ENCODE data around the gene SMIM28. TPM values are rescaled to one million over a fixed set of nuclear protein-coding genes. Genes with fewer than 3 reads are reported as not detected.
A peak's percentile ranks its signal among the peaks of the same experiment; 100 is the strongest.

The SMIM28 gene
- total RNA-seq, 1 donor from 2014 or later: not detected

DNA sequence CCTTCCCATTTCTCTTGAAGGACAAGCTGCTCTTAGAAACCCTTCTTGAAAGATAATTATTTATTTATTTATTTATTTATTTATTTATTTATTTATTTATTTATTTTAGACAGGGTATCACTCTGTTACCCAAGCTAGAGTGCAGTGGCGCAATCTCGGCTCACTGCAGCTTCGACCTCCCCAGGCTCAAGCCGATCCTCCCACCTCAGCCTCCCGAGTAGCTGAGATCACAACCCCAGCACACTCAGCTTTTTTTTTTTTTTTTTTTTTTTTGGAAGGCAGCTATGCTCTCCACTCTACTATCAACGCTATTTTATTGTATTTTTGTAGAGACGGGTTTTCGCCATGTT, 25.1 kb downstream of the SMIM28 start:
- ATAC-seq (ENCODE audit: poor library complexity): no peak
- DNase-seq: no peak
- intact Hi-C loops (cut with DNase I): loop anchor here (10.0 kb wide), 2 partner anchors 108 to 288 kb away; no protein-coding TSS in a partner anchor

DNA sequence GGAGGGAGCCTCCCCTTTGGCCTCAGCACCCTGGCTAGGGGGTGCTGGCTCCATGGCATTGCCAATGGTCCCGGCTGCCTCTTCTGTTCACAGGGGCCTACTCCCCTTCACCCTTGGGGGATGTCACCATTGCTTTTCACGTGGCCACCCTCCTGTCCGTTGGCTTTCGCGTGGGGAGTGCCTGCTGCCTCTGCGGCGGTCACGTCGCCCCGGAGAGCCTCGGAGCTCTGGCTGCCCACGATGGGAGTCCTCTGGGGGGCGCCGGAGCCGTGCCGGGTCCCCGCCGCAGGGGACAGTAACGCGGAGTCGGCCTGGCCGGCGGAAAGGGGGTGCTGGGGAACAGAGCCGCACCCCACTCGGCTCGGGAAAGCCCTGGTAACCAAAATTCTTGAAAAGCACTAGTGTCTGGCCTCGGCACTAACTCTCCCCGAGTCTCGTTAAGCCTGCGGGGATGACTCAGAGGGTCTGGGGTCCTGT, 25.7 kb downstream of the SMIM28 start:
- peak; percentile 72 for DNase-seq
- intact Hi-C loops (cut with DNase I): loop anchor here (10.0 kb wide), 2 partner anchors 109 to 289 kb away; no protein-coding TSS in a partner anchor

DNA sequence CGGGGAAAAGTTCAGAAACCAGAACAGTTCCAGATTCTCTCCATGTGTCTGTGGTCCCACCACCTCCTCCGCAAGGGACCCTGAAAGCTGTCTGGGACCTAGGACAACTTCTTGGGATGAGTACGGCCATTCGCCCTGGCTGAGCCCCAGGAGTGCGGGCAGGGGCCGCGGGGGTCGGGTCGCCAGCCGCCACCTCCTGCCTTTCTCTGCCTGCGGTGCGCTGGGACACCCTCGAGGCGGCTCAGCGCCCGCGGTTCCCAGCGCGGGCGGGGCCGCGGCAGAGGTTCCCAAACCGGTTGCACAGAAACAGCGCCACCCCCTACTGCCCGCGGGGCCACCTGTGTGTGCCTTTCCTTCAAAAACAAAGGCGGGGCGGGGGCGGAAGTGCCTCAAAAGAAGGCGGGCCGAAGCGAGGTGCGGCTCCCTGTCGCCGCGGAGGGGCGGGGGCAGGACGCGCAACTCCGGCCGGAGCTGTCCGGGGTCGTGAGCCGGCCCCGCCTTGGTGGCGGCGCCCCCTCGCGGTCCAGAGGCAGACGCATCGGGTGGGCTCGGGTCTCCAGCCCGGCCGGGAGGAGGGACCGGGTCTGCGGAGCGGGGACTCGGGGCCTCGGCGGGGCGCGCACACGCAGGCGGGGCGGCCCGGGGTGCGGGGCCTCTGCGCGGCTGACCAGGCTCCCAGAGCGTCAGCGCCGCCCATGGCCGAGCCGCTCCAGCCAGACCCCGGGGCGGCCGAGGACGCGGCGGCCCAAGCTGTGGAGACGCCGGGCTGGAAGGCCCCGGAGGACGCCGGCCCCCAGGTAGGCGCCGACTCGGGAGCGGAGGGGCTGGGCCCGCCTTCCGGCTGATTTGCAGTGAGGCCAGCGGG, 26.3 kb downstream of the SMIM28 start, which contains the start of gene HEBP2:
Gene HEBP2, plus strand, starts transcription at position 423 of the 865 bp plus-strand sequence. Its CDS starts 273 bp downstream, at position 696.
- DNase-seq (peak; percentile 96), ATAC-seq (ENCODE audit: poor library complexity) (peak; percentile 96)
- intact Hi-C loops (cut with DNase I): loop anchor here (10.0 kb wide), 2 partner anchors 109 to 289 kb away; no protein-coding TSS in a partner anchor

More for the DNA sequence above, 25.7 kb downstream of the SMIM28 start:
- ATAC-seq (ENCODE audit: poor library complexity): peak; percentile 55

DNA sequence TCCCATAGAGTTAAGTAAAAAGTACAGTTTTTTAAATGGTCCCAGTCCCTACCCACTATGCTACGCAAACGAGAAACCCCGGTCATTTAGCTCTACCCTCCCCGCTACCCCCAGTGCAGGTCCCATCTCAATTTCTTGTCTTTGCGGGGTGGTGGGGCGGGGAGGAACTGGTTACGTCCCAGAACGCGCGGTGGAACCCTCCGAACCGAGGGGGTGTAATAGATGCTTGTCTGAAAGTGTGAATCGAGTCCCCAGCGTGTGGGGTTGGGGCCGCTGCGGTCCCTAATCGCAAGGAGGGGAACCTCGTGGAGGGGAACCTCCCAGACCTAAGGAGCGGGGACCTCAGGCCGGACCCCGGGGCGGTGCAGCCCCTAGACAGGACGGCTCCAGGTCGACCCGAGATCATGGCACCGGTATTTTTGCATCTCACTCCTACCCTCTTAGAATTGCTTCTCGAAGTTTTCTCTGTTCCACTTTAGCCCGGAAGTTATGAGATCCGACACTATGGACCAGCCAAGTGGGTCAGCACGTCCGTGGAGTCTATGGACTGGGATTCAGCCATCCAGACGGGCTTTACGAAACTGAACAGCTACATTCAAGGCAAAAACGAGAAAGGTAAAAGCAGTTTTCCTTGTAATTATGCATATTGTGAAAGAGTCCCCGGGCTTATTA, 27.1 kb downstream of the SMIM28 start:
- DNase-seq: peak; percentile 50
- ATAC-seq (ENCODE audit: poor library complexity): peak; percentile 4
- intact Hi-C loops (cut with DNase I): loop anchor here (10.0 kb wide), 2 partner anchors 110 to 290 kb away; no protein-coding TSS in a partner anchor

DNA sequence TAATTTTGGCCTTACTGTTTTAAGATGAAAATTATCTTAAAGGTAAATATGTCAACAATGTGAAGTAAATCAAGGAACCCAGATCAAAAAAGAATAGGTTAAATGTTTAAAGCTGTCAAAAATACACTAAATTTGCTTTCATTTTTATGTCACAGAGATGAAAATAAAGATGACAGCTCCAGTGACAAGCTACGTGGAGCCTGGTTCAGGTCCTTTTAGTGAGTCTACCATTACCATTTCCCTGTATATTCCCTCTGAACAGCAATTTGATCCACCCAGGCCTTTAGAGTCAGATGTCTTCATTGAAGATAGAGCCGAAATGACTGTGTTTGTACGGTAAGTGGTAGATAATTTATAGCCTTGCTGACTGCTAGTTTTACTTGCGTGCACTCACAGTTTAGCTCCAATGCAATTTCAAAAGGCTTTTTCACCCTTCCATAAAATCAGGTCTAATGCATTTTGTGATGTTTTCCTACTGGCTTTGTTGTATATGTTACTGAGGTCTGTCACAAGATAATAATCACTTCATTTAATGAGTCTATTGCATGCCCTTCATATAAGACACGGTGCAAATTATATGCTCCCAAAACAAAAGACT, 28.2 kb downstream of the SMIM28 start:
- ATAC-seq (ENCODE audit: poor library complexity) (no peak), DNase-seq (no peak)
- intact Hi-C loops (cut with DNase I): loop anchor here (10.0 kb wide), 2 partner anchors 111 to 291 kb away; no protein-coding TSS in a partner anchor

DNA sequence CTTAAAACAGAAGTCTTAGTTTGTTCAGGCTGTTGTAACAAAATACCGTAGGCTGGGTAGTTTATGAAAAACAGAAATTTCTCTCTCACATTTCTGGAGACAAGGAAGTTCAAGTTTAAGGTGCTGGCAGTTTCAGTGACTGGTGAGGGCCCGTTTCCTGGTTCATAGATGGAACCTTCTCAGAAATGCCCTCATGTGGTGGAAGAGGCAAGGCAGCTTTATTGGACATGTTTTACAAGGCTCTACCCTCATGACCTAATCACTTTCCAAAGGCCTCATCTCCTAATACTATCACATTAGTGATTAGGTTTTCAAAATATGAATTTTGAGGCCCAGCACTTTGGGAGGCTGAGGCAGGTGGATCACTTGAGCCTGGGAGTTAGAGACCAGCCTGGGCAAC, 28.7 kb downstream of the SMIM28 start:
- no peak for DNase-seq
- ATAC-seq (ENCODE audit: poor library complexity): no peak
- intact Hi-C loops (cut with DNase I): loop anchor here (10.0 kb wide), 2 partner anchors 112 to 292 kb away; no protein-coding TSS in a partner anchor

DNA sequence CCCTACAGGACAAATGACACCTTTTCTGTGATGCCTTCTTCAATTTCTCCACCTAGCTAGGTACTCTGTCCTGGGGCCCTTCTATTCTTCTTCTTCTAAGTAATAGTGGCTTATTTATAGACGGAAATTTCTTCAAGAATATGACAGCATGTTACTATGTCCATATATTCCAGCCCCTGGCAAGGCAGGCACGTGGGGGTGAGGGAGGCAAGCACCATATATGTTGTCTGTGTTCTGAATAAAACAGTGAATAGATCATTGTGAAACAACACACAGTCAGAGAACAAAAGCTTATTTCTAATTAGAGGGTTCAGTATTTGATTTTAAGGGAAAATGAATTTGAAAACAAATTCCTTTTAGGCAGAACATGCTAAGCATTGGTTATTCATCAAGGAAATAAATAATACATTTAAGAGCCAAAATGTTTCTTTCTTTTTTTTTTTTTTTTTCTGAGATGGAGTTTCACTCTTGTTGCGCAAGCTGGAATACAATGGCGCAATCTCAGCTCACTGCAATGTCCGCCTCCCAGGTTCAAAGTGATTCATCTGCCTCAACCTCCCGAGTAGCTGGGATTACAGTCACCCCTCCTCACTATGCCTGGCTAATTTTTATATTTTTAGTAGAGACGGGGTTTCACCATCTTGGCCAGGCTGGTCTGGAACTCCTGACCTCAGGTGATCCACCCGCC, 32.5 kb downstream of the SMIM28 start:
- no peak for DNase-seq
- no peak for ATAC-seq (ENCODE audit: poor library complexity)
- intact Hi-C loops (cut with DNase I): no loop called here

DNA sequence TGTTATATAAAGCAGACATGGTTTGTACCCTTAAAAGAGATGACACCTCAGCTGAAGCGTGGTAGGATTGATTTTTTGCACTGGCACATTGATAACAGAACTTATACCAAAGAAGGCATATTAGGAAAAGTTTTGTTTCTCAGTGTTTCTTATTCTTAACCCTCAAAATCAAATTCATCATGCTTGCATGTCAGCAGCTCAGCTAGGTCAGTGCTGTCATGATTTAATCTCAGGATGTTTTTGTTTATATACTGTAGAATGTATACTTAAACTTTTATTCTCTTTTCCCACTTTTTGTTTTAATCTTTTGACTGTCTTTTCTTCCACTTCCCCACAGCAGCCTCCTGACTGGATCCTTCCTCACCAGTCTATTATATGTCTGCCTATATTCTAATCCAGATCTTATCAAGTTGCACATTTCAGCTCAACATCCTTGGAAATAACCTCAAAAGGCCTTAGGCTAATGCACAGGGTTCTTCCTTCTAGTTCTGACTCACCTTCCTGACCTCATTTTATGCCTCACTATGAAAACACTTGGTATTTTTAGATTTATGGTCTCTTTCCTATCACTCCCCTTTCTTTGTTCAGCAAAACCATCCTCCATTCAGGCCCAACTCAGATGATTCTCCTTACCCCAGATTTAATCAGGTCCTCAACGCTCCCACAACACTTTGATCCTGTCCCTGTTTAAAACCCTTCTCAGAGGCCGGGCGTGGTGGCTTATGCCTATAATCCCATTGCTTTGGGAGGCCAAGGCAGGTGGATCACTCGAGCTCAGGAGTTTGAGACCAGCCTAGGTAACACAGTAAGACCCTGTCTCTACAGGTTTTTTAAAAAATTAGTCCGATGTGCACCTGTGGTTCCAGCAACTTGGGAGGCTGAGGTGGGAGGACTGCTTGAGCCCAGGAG, 33.5 kb downstream of the SMIM28 start:
- DNase-seq: no peak
- ATAC-seq (ENCODE audit: poor library complexity): no peak
- intact Hi-C loops (cut with DNase I): no loop called here

DNA sequence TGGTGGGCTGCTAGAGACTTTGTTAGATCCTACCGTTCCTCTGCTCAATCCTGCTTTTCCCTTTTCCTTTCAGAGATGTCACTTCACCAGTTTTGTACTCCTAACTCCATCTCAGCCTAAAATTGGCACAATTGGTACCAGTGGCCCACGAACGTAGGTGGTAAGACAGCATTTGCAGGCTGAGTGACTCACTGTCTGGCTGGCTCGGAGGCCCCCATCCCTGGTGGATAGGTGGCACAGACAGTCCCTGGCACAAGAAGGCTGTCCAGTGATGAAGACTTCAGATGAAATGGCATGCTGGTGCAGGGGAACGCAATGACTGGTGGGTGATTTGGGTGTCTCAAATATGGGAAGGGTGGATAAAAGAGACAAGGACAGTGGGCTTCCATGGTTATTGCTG, 37.4 kb downstream of the SMIM28 start:
- DNase-seq: no peak
- no peak for ATAC-seq (ENCODE audit: poor library complexity)
- intact Hi-C loops (cut with DNase I): no loop called here

DNA sequence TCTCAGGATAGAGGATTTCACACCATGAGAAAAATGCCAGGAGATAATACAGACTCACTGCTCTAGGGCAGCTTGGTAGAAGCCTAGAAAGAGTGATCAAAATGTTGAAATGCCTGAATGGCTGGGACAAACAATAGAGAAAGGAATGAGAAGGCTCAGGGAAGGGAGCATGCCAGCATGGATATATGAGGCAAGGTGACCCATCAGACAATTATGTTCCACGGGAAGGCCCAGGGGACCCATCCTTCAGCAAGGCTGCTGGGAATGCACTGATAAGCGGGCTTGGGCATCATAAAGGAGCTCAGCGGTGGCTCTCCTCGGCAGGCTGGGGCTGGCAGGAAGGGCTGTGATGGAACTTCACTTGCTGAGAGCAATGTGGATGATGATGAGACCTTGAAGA, 38.5 kb downstream of the SMIM28 start:
- ATAC-seq (ENCODE audit: poor library complexity) (no peak), DNase-seq (no peak)
- intact Hi-C loops (cut with DNase I): no loop called here

DNA sequence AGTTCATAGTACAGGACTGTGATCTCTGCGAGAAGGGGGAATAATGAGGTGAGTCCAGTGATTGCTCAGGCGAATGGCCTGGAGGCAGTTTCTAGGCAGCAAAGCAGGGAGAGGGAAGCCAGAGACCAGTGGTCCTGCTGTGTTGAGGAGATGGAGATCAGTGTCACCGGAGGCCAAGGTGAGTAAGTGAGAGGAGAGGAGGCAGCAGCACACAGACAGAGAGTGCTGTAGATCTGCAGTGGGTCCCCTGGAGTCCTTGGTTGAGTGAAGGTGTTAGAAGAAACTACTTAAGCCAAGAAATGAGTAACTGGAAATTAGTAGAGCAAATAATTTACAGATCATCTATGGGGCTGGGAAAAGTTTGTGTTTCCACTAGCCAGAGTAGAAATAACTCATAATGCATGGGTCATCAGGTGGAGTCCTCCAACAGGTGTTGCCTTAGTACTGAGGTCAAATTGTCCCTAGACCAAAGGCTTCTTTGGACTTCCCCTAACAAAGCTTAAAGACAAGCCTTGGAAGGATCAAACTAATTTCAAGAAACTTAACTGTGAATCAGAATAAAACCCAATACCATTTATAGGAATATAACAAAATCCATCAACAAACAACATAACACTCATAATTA, 39.9 kb downstream of the SMIM28 start:
- DNase-seq (no peak), ATAC-seq (ENCODE audit: poor library complexity) (no peak)
- intact Hi-C loops (cut with DNase I): no loop called here

DNA sequence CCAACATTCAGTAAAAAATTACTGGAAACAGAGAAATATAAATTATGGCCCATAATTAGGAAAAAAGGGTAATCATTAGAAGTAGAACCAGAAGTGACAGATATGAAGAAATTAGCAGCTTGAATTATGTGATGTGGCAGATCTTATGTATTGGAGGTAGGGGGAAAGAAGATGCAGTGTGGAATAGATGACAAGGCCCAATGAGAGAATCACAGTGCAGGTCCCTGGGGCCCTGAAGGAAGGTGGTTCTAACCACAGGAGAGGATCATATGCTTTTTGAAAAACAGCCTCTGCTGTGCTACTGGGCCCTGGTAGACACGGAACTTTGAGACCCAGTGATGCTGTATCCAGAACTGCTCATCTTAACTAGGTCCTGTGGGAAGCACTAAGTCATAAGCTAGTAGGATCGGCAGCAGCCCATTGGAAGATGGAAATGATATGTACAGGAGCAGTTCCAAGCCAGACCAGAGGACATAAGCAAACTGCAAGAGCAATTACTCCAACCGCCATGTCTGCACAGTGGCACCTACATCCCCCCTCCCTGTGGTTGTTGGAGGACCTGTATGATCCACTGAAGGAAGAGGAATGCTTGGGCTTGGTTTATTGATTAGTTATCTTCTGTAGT, 40.5 kb downstream of the SMIM28 start:
- ATAC-seq (ENCODE audit: poor library complexity) (no peak), DNase-seq (no peak)
- intact Hi-C loops (cut with DNase I): no loop called here

DNA sequence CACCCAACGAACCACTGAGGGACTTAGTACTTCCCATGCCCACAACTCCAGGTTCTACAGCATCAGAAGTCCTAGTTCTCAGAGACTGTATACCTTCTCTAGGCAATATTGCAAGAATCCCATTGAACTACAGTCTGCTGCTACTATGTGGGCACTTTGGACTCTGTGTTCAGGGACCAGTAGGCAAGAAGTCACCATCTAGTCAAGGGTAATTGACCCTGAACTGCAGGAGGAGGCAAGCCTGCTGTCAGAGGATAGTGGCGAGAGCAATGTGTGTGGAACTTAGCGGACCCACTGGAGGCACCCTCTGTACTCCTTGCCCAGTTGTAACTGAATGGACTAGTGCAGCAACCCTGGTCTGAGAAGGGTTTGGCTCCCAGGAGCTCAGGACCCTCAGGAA, 42.1 kb downstream of the SMIM28 start:
- intact Hi-C loops (cut with DNase I): loop anchor here (10.0 kb wide), 1 partner anchor 345 kb away; no protein-coding TSS in a partner anchor

DNA sequence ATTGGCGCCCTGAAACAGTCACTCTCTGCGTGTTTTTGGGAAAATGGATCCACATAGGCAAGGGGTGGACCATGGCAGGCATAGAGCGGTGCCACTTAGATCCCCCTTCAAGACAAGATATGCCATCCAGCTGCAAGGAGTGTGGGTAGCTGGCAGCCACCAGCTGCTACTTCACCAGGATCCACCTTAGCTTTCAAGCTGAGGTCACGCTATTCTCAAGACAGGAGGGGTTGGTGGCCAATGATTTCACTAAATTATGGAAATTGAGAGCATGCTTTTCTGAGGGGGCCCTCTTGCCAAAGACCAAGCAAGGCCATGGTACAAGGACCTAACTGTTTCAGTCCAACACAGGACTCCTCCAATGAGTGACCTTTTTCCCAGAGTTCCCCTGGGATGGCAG, 42.7 kb downstream of the SMIM28 start:
- ATAC-seq (ENCODE audit: poor library complexity) (no peak), DNase-seq (no peak)
- intact Hi-C loops (cut with DNase I): loop anchor here (10.0 kb wide), 1 partner anchor 344 kb away; no protein-coding TSS in a partner anchor

More for the DNA sequence above, 42.1 kb downstream of the SMIM28 start:
- DNase-seq: no peak
- no peak for ATAC-seq (ENCODE audit: poor library complexity)

DNA sequence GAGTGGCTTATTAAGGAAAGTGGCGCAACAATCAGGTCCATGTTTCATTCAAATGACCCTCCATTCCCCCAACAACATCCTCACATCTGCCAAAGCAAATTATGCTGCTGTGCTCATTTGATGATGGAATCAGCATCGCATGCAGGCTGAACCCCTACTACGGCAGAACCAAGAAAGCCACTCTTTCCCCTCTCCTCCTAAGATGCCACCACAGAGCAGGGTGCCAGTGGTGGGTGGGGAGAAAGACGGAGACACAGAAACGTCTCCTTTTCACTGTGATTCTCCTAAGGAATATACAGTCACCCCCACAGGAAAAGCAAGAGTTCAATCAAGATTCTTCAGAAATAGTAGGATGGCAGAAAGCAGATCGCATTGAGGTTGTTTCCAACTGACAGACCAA, 43.4 kb downstream of the SMIM28 start:
- ATAC-seq (ENCODE audit: poor library complexity): no peak
- intact Hi-C loops (cut with DNase I): loop anchor here (10.0 kb wide), 1 partner anchor 344 kb away; no protein-coding TSS in a partner anchor
- no peak for DNase-seq

DNA sequence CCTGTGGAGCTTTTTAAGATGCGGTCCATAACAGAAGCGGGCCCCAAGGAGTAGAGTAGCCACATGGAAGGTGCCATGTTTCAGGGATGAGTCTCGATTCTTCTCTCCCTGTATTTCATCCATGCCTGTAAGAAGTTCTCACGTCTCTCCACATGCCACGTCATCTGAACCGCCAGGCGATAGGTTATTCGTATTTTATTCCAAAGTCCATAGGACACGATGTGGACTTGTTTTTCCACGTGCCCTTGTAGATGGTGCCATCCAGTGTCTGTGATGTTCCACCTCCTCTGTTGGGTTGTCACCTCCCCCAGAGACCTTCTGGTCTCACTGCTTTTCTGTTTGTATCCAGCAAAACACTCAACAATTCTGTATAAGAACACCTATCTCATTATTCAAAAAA, 43.9 kb downstream of the SMIM28 start:
- DNase-seq (no peak), ATAC-seq (ENCODE audit: poor library complexity) (no peak)
- intact Hi-C loops (cut with DNase I): loop anchor here (10.0 kb wide), 1 partner anchor 343 kb away; no protein-coding TSS in a partner anchor
